H1 (cell line): ENCODE data around the gene STX4.

ENCODE experiments used
- YY1 ChIP-seq: IDR thresholded peaks from 2 replicates; pipeline ENCODE4 v1.6.1; 2011; ENCODE audit warnings: low read depth, mild to moderate bottlenecking, low read length
- TF ChIP-seq, protein P1 (sequence below), 3 experiments: IDR thresholded peaks; 1 replicate in 2 of 3; 2 replicates in 1 of 3; pipeline versions ENCODE4 v1.5.1 to v1.6.1; 2011; ENCODE audit warnings: low read length in 3 of 3, mild to moderate bottlenecking in 3 of 3, inconsistent platforms in 2 of 3, low read depth in 1 of 3, moderate library complexity in 1 of 3; ENCODE audit not compliant: insufficient read depth in 1 of 3; ENCODE audit errors: control extremely low read depth in 1 of 3

GRCh38 chr16:31085873-31086628, 52.7 kb downstream of the STX4 start:
- TF ChIP-seq, protein P1, sequence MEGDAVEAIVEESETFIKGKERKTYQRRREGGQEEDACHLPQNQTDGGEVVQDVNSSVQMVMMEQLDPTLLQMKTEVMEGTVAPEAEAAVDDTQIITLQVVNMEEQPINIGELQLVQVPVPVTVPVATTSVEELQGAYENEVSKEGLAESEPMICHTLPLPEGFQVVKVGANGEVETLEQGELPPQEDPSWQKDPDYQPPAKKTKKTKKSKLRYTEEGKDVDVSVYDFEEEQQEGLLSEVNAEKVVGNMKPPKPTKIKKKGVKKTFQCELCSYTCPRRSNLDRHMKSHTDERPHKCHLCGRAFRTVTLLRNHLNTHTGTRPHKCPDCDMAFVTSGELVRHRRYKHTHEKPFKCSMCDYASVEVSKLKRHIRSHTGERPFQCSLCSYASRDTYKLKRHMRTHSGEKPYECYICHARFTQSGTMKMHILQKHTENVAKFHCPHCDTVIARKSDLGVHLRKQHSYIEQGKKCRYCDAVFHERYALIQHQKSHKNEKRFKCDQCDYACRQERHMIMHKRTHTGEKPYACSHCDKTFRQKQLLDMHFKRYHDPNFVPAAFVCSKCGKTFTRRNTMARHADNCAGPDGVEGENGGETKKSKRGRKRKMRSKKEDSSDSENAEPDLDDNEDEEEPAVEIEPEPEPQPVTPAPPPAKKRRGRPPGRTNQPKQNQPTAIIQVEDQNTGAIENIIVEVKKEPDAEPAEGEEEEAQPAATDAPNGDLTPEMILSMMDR (IDR thresholded peaks at IDR 0.05; ENCODE audit: control extremely low read depth in 1 of 3, insufficient read depth in 1 of 3, low read depth in 1 of 3, low read length in 3 of 3) = no peak
- no peak for TF ChIP-seq YY1
